ENCODE measurements around the gene NADK.
"Not testable (repeated sequence)": the region's sequence is repeated elsewhere in the genome, so short reads cannot be mapped to it uniquely, and the experiment has no call there.

The NADK gene

GRCh38 chr1:1757422-1758058, 20.7 kb downstream of the NADK start:
- peaks cover 28% of the 10 kb centered on the region for H3K36me3 Mint-ChIP-seq (ENCODE audit: insufficient read depth)

GRCh38 chr1:1756661-1757421, 21.4 kb downstream of the NADK start:
- no peak overlapping the region for H3K4me3 Mint-ChIP-seq
- DNase-seq (ENCODE audit: low spot score in 2 of 2) (no peak), ATAC-seq (replicated peaks; ENCODE audit: extremely low read depth, poor library complexity, severe bottlenecking) (no peak)
- no peaks in the 10 kb centered on the region for H3K4me1 Mint-ChIP-seq
- no peak overlapping the region for H3K27ac Mint-ChIP-seq (ENCODE audit: low read depth)
- H3K9me3 Mint-ChIP-seq: no peaks in the 10 kb centered on the region
- no peaks in the 10 kb centered on the region for H3K27me3 Mint-ChIP-seq
- H3K36me3 Mint-ChIP-seq (ENCODE audit: insufficient read depth): peaks cover 23% of the 10 kb centered on the region

More at GRCh38 chr1:1757422-1758058, 20.7 kb downstream of the NADK start:
- Mint-ChIP-seq H3K27me3 (no peaks in the 10 kb centered on the region), H3K9me3 (no peaks in the 10 kb centered on the region), H3K4me1 (no peaks in the 10 kb centered on the region), H3K27ac (ENCODE audit: low read depth) (no peak overlapping the region), H3K4me3 (no peak overlapping the region)
- DNase-seq (ENCODE audit: low spot score in 2 of 2) (no peak), ATAC-seq (replicated peaks; ENCODE audit: extremely low read depth, poor library complexity, severe bottlenecking) (no peak)

GRCh38 chr1:1755852-1756251, 22.4 kb downstream of the NADK start:
- peaks cover 15% of the 10 kb centered on the region for H3K36me3 Mint-ChIP-seq (ENCODE audit: insufficient read depth)
- ATAC-seq (replicated peaks; ENCODE audit: extremely low read depth, poor library complexity, severe bottlenecking) (no peak), DNase-seq (ENCODE audit: low spot score in 2 of 2) (no peak)
- no peaks in the 10 kb centered on the region for H3K9me3 Mint-ChIP-seq
- H3K27me3 Mint-ChIP-seq: no peaks in the 10 kb centered on the region
- no peak overlapping the region for H3K4me3 Mint-ChIP-seq
- H3K4me1 Mint-ChIP-seq: no peaks in the 10 kb centered on the region
- H3K27ac Mint-ChIP-seq (ENCODE audit: low read depth): no peak overlapping the region

GRCh38 chr1:1755426-1755825, 22.8 kb downstream of the NADK start:
- no peak for DNase-seq (ENCODE audit: low spot score in 2 of 2)
- no peak for ATAC-seq (replicated peaks; ENCODE audit: extremely low read depth, poor library complexity, severe bottlenecking)
- no peaks in the 10 kb centered on the region for H3K9me3 Mint-ChIP-seq
- H3K4me3 Mint-ChIP-seq: no peak overlapping the region
- H3K27ac Mint-ChIP-seq (ENCODE audit: low read depth): no peak overlapping the region
- H3K36me3 Mint-ChIP-seq (ENCODE audit: insufficient read depth): peaks cover 12% of the 10 kb centered on the region
- no peaks in the 10 kb centered on the region for H3K4me1 Mint-ChIP-seq
- H3K27me3 Mint-ChIP-seq: no peaks in the 10 kb centered on the region

GRCh38 chr1:1754051-1754815, 24.0 kb downstream of the NADK start:
- H3K27ac Mint-ChIP-seq (ENCODE audit: low read depth): no peak overlapping the region
- no peak overlapping the region for H3K4me3 Mint-ChIP-seq
- ATAC-seq (replicated peaks; ENCODE audit: extremely low read depth, poor library complexity, severe bottlenecking): no peak
- no peaks in the 10 kb centered on the region for H3K27me3 Mint-ChIP-seq
- no peak for DNase-seq (ENCODE audit: low spot score in 2 of 2)
- peaks cover 7% of the 10 kb centered on the region for H3K36me3 Mint-ChIP-seq (ENCODE audit: insufficient read depth)
- no peaks in the 10 kb centered on the region for H3K9me3 Mint-ChIP-seq
- H3K4me1 Mint-ChIP-seq: peaks cover 4% of the 10 kb centered on the region

GRCh38 chr1:1753607-1754005, 24.7 kb downstream of the NADK start:
- ATAC-seq (replicated peaks; ENCODE audit: extremely low read depth, poor library complexity, severe bottlenecking) (no peak), DNase-seq (ENCODE audit: low spot score in 2 of 2) (no peak)
- Mint-ChIP-seq H3K27ac (ENCODE audit: low read depth) (no peak overlapping the region), H3K9me3 (no peaks in the 10 kb centered on the region), H3K27me3 (no peaks in the 10 kb centered on the region), H3K36me3 (ENCODE audit: insufficient read depth) (peaks cover 5% of the 10 kb centered on the region), H3K4me1 (peaks cover 5% of the 10 kb centered on the region), H3K4me3 (no peak overlapping the region)

GRCh38 chr1:1752636-1753606, 25.3 kb downstream of the NADK start:
- ATAC-seq (replicated peaks; ENCODE audit: extremely low read depth, poor library complexity, severe bottlenecking): no peak

GRCh38 chr1:1752190-1752589, 26.1 kb downstream of the NADK start:
- Mint-ChIP-seq H3K27me3 (no peaks in the 10 kb centered on the region), H3K4me1 (peaks cover 5% of the 10 kb centered on the region), H3K27ac (ENCODE audit: low read depth) (no peak overlapping the region), H3K9me3 (no peaks in the 10 kb centered on the region), H3K36me3 (ENCODE audit: insufficient read depth) (peaks cover 3% of the 10 kb centered on the region), H3K4me3 (no peak overlapping the region)
- ATAC-seq (replicated peaks; ENCODE audit: extremely low read depth, poor library complexity, severe bottlenecking): no peak
- DNase-seq (ENCODE audit: low spot score in 2 of 2): no peak

More at GRCh38 chr1:1752636-1753606, 25.3 kb downstream of the NADK start:
- Mint-ChIP-seq H3K4me1 (peaks cover 5% of the 10 kb centered on the region), H3K9me3 (no peaks in the 10 kb centered on the region), H3K4me3 (no peak overlapping the region), H3K27me3 (no peaks in the 10 kb centered on the region), H3K27ac (ENCODE audit: low read depth) (no peak overlapping the region), H3K36me3 (ENCODE audit: insufficient read depth) (peaks cover 5% of the 10 kb centered on the region)
- no peak for DNase-seq (ENCODE audit: low spot score in 2 of 2)

GRCh38 chr1:1749941-1750340, 28.3 kb downstream of the NADK start:
- H3K27ac Mint-ChIP-seq (ENCODE audit: low read depth); H3K27me3 Mint-ChIP-seq; H3K36me3 Mint-ChIP-seq (ENCODE audit: insufficient read depth); H3K9me3 Mint-ChIP-seq; ATAC-seq (replicated peaks; ENCODE audit: extremely low read depth, poor library complexity, severe bottlenecking); DNase-seq (ENCODE audit: low spot score in 2 of 2); H3K4me1 Mint-ChIP-seq; H3K4me3 Mint-ChIP-seq: not testable (repeated sequence)

GRCh38 chr1:1748686-1749321, 29.5 kb downstream of the NADK start:
- H3K27me3 Mint-ChIP-seq: no peaks in the 10 kb centered on the region
- ATAC-seq (replicated peaks; ENCODE audit: extremely low read depth, poor library complexity, severe bottlenecking): no peak
- peaks cover 5% of the 10 kb centered on the region for H3K4me1 Mint-ChIP-seq
- no peak for DNase-seq (ENCODE audit: low spot score in 2 of 2)
- peak overlapping the region; percentile 29 for H3K4me3 Mint-ChIP-seq
- peaks cover 5% of the 10 kb centered on the region for H3K36me3 Mint-ChIP-seq (ENCODE audit: insufficient read depth)
- H3K9me3 Mint-ChIP-seq: no peaks in the 10 kb centered on the region
- no peak overlapping the region for H3K27ac Mint-ChIP-seq (ENCODE audit: low read depth)

- peak overlapping the region; percentile 65 for H3K4me3 Mint-ChIP-seq
- not testable (repeated sequence) for H3K9me3 Mint-ChIP-seq; H3K27me3 Mint-ChIP-seq; H3K4me1 Mint-ChIP-seq; DNase-seq (ENCODE audit: low spot score in 2 of 2)
- peak; percentile 80 for ATAC-seq (replicated peaks; ENCODE audit: extremely low read depth, poor library complexity, severe bottlenecking)
- H3K27ac Mint-ChIP-seq (ENCODE audit: low read depth): peak overlapping the region; percentile 92
- H3K36me3 Mint-ChIP-seq (ENCODE audit: insufficient read depth): peaks cover 15% of the 10 kb centered on the region
Measured at GRCh38 chr1:1746566-1746909, 31.7 kb downstream of the NADK start.

All from central memory CD8-positive, alpha-beta T cell (primary cell).